ENCODE results near the gene SIMC1.

SIMC1 gene

DNA sequence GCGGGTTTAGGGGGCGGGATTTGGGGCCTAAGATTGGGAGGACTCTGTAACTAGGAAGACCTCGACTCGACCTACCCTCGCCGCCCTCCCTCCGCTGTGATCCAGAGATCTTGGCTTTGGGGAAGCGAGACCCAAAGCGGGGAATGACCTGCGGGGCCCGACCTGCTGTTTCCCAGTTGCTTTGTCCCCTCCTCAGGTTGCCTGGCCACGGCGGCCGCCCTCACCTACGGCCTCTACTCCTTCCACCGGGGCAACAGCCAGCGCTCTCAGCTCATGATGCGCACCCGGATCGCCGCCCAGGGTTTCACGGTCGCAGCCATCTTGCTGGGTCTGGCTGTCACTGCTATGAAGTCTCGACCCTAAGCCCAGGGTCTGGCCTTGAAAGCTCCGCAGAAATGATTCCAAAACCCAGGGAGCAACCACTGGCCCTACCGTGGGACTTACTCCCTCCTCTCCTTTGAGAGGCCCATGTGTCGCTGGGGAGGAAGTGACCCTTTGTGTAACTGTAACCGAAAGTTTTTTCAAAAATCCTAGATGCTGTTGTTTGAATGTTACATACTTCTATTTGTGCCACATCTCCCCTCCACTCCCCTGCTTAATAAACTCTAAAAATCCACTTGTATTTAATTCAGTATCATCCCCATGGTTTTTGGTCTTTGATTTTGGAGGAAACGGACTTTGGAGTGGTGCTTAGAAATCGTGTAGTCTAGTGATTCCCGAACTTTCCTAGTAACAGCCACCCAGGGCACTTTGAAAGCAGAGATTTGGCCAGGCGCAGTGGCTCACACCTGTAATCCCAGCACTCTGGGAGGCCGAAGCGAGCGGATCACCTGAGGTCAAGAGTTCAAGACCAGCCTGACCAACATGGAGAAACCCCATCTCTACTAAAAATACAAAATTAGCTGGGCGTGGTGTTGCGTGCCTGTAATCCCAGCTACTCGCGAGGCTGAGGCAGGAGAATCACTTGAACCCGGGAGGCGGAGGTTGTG, 151.2 kb downstream of the SIMC1 start:
- DNase-seq (ENCODE audit: low read depth), result no peak

DNA sequence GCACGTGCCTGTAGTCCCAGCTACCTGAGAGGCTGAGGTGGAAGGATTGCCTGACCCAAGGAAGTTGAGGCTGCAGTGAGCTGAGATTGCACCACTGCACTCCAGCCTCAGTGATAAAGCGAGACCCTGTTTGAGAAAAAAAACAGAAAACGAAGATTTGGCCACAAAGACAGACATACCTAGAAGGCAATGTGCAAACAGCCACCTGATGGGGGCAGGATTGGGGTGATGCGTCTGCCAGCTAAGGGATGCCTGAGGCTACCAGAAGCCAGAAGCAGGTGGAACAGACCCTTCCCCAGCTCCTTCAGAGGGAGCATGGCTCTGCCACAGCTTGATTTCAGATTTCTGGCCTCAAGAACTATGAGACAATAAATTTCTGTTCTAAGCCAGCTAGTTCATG, 153.3 kb downstream of the SIMC1 start:
- no peak for DNase-seq (ENCODE audit: low read depth)

DNA sequence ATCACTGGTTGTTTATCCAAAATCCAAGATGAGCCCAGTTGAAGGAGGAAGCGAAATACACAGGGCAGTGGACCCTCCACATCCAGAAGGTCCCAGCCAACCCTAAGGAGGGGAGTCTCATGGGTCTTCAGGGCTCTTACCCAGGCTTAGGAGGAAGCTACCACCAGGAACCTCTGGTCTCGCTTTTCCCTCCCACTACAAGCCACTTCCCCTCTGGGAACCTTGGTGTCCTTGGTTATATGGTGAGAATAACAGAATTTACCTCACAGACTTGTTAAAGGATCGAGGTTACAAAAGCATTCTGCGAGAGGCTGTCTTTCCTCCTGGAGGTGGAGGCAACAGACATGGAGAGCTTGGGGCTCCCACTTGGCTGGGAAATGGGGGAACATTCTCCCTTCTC, 153.8 kb downstream of the SIMC1 start:
- DNase-seq (ENCODE audit: low read depth), result no peak

DNA sequence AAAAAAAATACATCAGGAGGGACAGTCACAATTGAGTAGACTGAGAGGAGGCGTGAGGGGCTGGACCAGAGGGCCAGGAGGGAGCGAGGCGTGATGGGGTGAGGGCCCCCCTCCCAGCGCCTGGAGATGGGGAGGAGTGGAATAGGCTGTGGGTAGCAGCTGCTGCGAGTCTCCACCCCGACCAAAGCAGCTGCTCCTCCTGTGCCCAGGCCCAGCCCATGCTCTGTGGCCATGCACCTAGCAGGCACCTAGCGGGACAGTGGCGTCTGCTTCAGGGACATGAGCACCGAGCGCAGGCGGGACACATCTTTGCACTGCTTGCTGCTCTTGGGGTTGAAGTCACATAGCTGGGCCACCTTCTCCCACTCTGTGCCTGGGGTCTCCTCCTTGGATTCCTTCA, 154.3 kb downstream of the SIMC1 start:
- DNase-seq (ENCODE audit: low read depth), result no peak

DNA sequence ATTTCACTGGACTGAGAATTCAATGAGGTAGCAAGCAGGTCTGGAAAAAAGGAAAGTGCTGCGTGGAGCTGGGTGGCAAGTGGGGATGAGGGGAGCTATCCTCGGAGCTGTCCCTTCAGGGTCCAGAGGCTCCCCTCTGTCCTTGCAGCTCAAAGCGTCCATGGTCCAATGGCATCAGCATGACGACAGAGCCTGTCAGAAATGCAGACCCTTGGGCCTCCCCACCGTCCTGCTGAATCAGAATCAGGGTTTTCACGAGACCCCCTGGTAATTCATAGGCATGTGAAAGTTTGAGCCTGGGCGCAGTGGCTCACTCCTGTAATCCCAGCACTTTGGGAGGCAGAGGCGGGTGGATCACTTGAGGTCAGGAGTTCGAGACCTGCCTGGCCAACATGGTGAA, 155.9 kb downstream of the SIMC1 start:
- no peak for DNase-seq (ENCODE audit: low read depth)

DNA sequence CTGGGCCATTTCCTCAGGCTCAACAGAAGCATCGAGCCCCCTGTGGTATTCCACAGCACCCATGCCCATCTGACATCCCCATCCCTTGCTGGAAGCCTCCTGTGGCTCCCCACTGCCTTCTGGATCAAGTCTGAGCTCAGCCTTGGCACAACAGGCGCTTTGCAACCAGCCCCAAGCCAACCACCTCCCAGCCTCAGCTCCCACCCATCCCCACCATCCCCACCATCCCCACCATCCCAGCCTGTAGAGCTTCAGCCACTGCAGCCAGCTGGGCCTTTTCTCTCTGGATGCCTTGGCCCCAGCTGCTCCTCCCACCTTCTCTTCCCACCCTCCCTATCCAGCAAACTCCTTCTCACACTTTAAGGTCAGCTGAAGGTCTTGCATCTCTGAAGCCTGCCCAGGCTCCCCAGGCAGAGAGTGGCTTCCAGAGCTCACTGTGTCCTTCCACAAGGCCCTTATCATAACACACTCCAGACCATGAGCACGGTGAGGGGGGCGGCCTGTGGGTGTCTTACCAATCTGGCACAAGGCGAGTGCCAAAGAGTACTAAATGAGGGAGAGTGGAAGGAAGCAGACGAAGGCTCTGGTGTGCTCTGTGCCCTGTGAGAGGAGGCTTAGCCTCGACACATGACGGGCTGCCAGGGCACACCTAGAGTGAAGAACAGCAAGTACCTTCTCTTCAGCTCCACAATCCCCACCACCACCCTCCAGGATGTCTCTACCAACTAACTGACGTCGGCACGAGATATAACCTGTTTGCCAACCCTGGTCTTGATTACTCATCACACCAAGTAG, 156.9 kb downstream of the SIMC1 start:
- DNase-seq (ENCODE audit: low read depth), result peak; percentile 21

Data from amniotic epithelial cell (primary cell).